Breast epithelium (tissue), 4 donors: ENCODE data around the gene PPP1R7. TPM values are rescaled to one million over a fixed set of nuclear protein-coding genes. Genes with fewer than 3 reads are reported as not detected.

Experiments
- DNase-seq, 2 donors: peaks; one replicate each; pipeline ENCODE4 v3.0.0-alpha.2; 2019; ENCODE audit warnings: low spot score in 2 of 2
- H3K27ac ChIP-seq, 2 donors: fragments of 200-600 bp; sonication (generic) in 1 of 2; one replicate each; pipeline ENCODE4 v1.5.1; 2016 to 2019; ENCODE audit warnings: mild to moderate bottlenecking in 1 of 2
- H3K27me3 ChIP-seq, 2 donors: fragments of 200-600 bp; sonication (generic) in 1 of 2; one replicate each; pipeline versions ENCODE4 v1.5.1 to v1.6.0; 2017 to 2019; ENCODE audit warnings: control low read depth in 1 of 2, mild to moderate bottlenecking in 1 of 2
- H3K36me3 ChIP-seq: fragments of 200-600 bp; one replicate; pipeline ENCODE4 v1.5.1; 2019
- H3K4me1 ChIP-seq, 2 donors: fragments of 200-600 bp; sonication (generic); one replicate each; pipeline ENCODE4 v1.5.1; 2016 to 2019; ENCODE audit warnings: control low read depth in 1 of 2
- H3K4me3 ChIP-seq, 3 donors: fragments of 200-600 bp; sonication (generic); 1 replicate in 2 of 3; 2 replicates in 1 of 3; pipeline ENCODE4 v1.5.1; 2016 to 2019; ENCODE audit warnings: mild to moderate bottlenecking in 3 of 3, moderate library complexity in 2 of 3
- H3K9me3 ChIP-seq, 2 donors: fragments of 200-600 bp; sonication (generic) in 1 of 2; one replicate each; pipeline ENCODE4 v1.5.1; 2016 to 2019; ENCODE audit warnings: control low read depth in 1 of 2
- CTCF ChIP-seq, 3 donors: fragments of 450-650 bp; IDR thresholded peaks; one replicate each; pipeline ENCODE4 v1.5.1; 2016 to 2017; ENCODE audit warnings: antibody characterized with exemption in 3 of 3, mild to moderate bottlenecking in 3 of 3, moderate library complexity in 3 of 3
- POLR2A ChIP-seq: fragments of 450-650 bp; IDR thresholded peaks from one replicate; pipeline ENCODE4 v1.6.1; 2016; ENCODE audit warnings: antibody characterized with exemption, mild to moderate bottlenecking, moderate library complexity
- POLR2AphosphoS5 ChIP-seq, 3 donors: sonication (generic); formaldehyde crosslinking; IDR thresholded peaks; one replicate each; pipeline ENCODE4 v1.6.1; 2017; ENCODE audit warnings: antibody characterized with exemption in 3 of 3
- intact Hi-C: fragments of 100-400 bp; cut with DNase I; formaldehyde crosslinking; loops from one replicate; pipeline ENCODE4 v1.15.1; 2023; ENCODE audit warnings: low total_unique reads
- total RNA-seq, 3 donors: library from RNA; depleted of rRNA; stranded (reverse); fragments of >200 nt; gene quantifications; one replicate each; pipeline ENCODE4 v1.1.0, GENCODE V29; 2016

PPP1R7 gene
- total RNA-seq, 3 donors from 2014 or later, result 39.4 to 50.9 (median 43.6) TPM

GRCh38 chr2:241199286-241199685 lies 49.0 kb downstream of the PPP1R7 start:
- Histone ChIP-seq H3K36me3 (no peaks in the 10 kb centered on the region), H3K4me1 (no peaks in the 10 kb centered on the region), H3K9me3 (no peaks in the 10 kb centered on the region), H3K4me3 (no peak overlapping the region), H3K27me3 (no peaks in the 10 kb centered on the region), H3K27ac (no peak overlapping the region)
- TF ChIP-seq POLR2A, result no peak
- no peak for TF ChIP-seq POLR2AphosphoS5 (IDR thresholded peaks at IDR 0.05)
- TF ChIP-seq CTCF (IDR thresholded peaks at IDR 0.05), result no peak
- intact Hi-C loops, result no loop called here
- DNase-seq, result no peak

- intact Hi-C loops, result no loop called here
- no peak overlapping the region for H3K4me3 ChIP-seq
Observed at GRCh38 chr2:241199897-241200821, 49.9 kb downstream of the PPP1R7 start.

GRCh38 chr2:241200822-241201395 lies 50.6 kb downstream of the PPP1R7 start:
- Histone ChIP-seq H3K36me3 (no peaks in the 10 kb centered on the region), H3K27ac (no peak overlapping the region), H3K4me1 (no peaks in the 10 kb centered on the region), H3K9me3 (no peaks in the 10 kb centered on the region), H3K27me3 (no peaks in the 10 kb centered on the region), H3K4me3 (no peak overlapping the region)
- DNase-seq, result no peak
- intact Hi-C loops, result no loop called here
- TF ChIP-seq CTCF (IDR thresholded peaks at IDR 0.05) (no peak), POLR2A (no peak), POLR2AphosphoS5 (IDR thresholded peaks at IDR 0.05) (no peak)

More at GRCh38 chr2:241199897-241200821, 49.9 kb downstream of the PPP1R7 start:
- Histone ChIP-seq H3K9me3 (no peaks in the 10 kb centered on the region), H3K4me1 (no peaks in the 10 kb centered on the region), H3K27me3 (no peaks in the 10 kb centered on the region), H3K27ac (no peak overlapping the region), H3K36me3 (no peaks in the 10 kb centered on the region)
- no peak for DNase-seq
- TF ChIP-seq POLR2A, result no peak
- TF ChIP-seq POLR2AphosphoS5 (IDR thresholded peaks at IDR 0.05), result no peak
- TF ChIP-seq CTCF (IDR thresholded peaks at IDR 0.05), result no peak

- no peaks in the 10 kb centered on the region for H3K4me1 ChIP-seq
- no peaks in the 10 kb centered on the region for H3K36me3 ChIP-seq
- TF ChIP-seq CTCF (IDR thresholded peaks at IDR 0.05) (no peak), POLR2AphosphoS5 (IDR thresholded peaks at IDR 0.05) (no peak)
- H3K27me3 ChIP-seq, result no peaks in the 10 kb centered on the region
- no peaks in the 10 kb centered on the region for H3K9me3 ChIP-seq
- no peak overlapping the region for H3K27ac ChIP-seq
- no peak overlapping the region for H3K4me3 ChIP-seq
- intact Hi-C loops, result no loop called here
- no peak for DNase-seq
Observed at GRCh38 chr2:241201445-241202267, 51.4 kb downstream of the PPP1R7 start.
